ENCODE data around the gene PIH1D1. TPM values are rescaled to one million over a fixed set of nuclear protein-coding genes. Genes with fewer than 3 reads are reported as not detected.

Gene PIH1D1
- total and polyA plus RNA-seq, 2 of the 13 experiments (the other 11 are each of a cell fraction or from before 2014, with no cell fraction given), result 110 to 137 TPM

GRCh38 chr19:49473868-49474541, 22.4 kb upstream of the PIH1D1 start, which contains the start of gene FLT3LG (continued):
- TF ChIP-seq, protein P1, sequence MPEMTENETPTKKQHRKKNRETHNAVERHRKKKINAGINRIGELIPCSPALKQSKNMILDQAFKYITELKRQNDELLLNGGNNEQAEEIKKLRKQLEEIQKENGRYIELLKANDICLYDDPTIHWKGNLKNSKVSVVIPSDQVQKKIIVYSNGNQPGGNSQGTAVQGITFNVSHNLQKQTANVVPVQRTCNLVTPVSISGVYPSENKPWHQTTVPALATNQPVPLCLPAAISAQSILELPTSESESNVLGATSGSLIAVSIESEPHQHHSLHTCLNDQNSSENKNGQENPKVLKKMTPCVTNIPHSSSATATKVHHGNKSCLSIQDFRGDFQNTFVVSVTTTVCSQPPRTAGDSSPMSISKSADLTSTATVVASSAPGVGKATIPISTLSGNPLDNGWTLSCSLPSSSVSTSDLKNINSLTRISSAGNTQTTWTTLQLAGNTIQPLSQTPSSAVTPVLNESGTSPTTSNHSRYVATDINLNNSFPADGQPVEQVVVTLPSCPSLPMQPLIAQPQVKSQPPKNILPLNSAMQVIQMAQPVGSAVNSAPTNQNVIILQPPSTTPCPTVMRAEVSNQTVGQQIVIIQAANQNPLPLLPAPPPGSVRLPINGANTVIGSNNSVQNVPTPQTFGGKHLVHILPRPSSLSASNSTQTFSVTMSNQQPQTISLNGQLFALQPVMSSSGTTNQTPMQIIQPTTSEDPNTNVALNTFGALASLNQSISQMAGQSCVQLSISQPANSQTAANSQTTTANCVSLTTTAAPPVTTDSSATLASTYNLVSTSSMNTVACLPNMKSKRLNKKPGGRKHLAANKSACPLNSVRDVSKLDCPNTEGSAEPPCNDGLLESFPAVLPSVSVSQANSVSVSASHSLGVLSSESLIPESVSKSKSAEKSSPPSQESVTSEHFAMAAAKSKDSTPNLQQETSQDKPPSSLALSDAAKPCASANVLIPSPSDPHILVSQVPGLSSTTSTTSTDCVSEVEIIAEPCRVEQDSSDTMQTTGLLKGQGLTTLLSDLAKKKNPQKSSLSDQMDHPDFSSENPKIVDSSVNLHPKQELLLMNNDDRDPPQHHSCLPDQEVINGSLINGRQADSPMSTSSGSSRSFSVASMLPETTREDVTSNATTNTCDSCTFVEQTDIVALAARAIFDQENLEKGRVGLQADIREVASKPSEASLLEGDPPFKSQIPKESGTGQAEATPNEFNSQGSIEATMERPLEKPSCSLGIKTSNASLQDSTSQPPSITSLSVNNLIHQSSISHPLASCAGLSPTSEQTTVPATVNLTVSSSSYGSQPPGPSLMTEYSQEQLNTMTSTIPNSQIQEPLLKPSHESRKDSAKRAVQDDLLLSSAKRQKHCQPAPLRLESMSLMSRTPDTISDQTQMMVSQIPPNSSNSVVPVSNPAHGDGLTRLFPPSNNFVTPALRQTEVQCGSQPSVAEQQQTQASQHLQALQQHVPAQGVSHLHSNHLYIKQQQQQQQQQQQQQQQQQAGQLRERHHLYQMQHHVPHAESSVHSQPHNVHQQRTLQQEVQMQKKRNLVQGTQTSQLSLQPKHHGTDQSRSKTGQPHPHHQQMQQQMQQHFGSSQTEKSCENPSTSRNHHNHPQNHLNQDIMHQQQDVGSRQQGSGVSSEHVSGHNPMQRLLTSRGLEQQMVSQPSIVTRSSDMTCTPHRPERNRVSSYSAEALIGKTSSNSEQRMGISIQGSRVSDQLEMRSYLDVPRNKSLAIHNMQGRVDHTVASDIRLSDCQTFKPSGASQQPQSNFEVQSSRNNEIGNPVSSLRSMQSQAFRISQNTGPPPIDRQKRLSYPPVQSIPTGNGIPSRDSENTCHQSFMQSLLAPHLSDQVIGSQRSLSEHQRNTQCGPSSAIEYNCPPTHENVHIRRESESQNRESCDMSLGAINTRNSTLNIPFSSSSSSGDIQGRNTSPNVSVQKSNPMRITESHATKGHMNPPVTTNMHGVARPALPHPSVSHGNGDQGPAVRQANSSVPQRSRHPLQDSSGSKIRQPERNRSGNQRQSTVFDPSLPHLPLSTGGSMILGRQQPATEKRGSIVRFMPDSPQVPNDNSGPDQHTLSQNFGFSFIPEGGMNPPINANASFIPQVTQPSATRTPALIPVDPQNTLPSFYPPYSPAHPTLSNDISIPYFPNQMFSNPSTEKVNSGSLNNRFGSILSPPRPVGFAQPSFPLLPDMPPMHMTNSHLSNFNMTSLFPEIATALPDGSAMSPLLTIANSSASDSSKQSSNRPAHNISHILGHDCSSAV (CRISPR knock-in tag; IDR thresholded peaks at IDR 0.05; ENCODE audit: borderline replicate concordance), result no peak
- TF ChIP-seq SMAD1 (CRISPR knock-in tag; IDR thresholded peaks at IDR 0.05; ENCODE audit: borderline replicate concordance, low read depth) (no peak), SALL2 (CRISPR knock-in tag; IDR thresholded peaks at IDR 0.05) (peak; percentile 64; the same call in 1 of the 2 replicates), PRPF4 (IDR thresholded peaks at IDR 0.05; ENCODE audit: low read depth, low read length, poor library complexity, severe bottlenecking) (no peak), ZBTB38 (CRISPR knock-in tag; IDR thresholded peaks at IDR 0.05) (no peak), FOXA3 (CRISPR knock-in tag; IDR thresholded peaks at IDR 0.05) (no peak), DMAP1 (CRISPR knock-in tag; IDR thresholded peaks at IDR 0.05) (peak; percentile 39; the same call in 1 of the 2 replicates), PREB (CRISPR knock-in tag; IDR thresholded peaks at IDR 0.05) (no peak), ZNF556 (CRISPR knock-in tag; IDR thresholded peaks at IDR 0.05; ENCODE audit: borderline replicate concordance) (0 out of 2 replicates have a peak, but pooled peaks have one; percentile 47), ZEB1 (IDR thresholded peaks at IDR 0.05; ENCODE audit: insufficient replicate concordance, low read depth) (no peak), ZFP36L2 (CRISPR knock-in tag; IDR thresholded peaks at IDR 0.05) (no peak), HNF1A (IDR thresholded peaks at IDR 0.05; ENCODE audit: low read depth) (no peak), HNF1A (CRISPR knock-in tag; IDR thresholded peaks at IDR 0.05; ENCODE audit: borderline replicate concordance) (no peak)
- TF ChIP-seq, protein P2, sequence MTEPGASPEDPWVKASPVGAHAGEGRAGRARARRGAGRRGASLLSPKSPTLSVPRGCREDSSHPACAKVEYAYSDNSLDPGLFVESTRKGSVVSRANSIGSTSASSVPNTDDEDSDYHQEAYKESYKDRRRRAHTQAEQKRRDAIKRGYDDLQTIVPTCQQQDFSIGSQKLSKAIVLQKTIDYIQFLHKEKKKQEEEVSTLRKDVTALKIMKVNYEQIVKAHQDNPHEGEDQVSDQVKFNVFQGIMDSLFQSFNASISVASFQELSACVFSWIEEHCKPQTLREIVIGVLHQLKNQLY (CRISPR knock-in tag; IDR thresholded peaks at IDR 0.05), result no peak
